Epithelial cell of esophagus (primary cell): ENCODE data around the gene NCOA1.
"Not testable (repeated sequence)": the region's sequence is repeated elsewhere in the genome, so short reads cannot be mapped to it uniquely, and the experiment has no call there.

ENCODE experiments used
- DNase-seq: peaks from one replicate; pipeline ENCODE4 v3.0.0; 2010; ENCODE audit warnings: low read depth
- H3K4me3 ChIP-seq: 2 replicates; pipeline ENCODE4 v1.5.1; 2011; ENCODE audit warnings: mild to moderate bottlenecking, low read length, control low read depth
- TF ChIP-seq, protein P1 (sequence below): IDR thresholded peaks from 2 replicates; pipeline ENCODE4 v1.5.1; 2011; ENCODE audit warnings: low read depth, mild to moderate bottlenecking, low read length, control low read depth, inconsistent platforms; ENCODE audit not compliant: insufficient read depth; ENCODE audit errors: missing control alignments

NCOA1 gene

DNA sequence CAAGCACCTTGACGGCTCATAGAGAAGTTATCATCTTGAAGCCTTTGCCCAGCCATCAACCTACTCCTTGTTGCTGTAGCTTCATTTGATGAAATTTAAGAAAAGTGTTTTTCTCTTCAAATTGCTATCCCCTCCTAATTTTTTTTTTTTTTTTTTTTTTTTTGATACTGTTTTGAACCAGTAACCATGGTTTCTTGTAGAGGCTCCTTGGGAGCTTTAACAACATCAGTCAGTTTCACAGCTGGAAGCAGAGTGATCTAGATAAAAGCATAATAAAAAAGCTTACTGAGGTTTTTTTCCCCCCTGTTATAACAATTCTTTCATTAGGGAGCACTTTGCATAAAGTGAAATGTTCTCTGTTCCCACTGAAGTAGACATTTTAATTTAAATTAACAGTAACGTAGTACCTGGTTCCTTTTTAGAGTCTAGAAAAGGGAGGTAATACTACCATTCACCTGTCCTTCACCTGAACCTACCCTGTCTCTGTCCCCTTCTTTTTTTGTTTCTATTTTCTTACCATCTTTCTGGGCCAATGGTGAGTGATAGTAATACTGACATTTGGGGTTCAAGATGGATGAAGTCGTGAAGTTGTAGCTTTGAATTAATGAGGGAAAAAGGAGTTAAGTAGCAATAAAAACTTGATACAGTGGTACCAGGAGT, 101.5 kb downstream of the NCOA1 start:
- DNase-seq: no peak
- TF ChIP-seq, protein P1, sequence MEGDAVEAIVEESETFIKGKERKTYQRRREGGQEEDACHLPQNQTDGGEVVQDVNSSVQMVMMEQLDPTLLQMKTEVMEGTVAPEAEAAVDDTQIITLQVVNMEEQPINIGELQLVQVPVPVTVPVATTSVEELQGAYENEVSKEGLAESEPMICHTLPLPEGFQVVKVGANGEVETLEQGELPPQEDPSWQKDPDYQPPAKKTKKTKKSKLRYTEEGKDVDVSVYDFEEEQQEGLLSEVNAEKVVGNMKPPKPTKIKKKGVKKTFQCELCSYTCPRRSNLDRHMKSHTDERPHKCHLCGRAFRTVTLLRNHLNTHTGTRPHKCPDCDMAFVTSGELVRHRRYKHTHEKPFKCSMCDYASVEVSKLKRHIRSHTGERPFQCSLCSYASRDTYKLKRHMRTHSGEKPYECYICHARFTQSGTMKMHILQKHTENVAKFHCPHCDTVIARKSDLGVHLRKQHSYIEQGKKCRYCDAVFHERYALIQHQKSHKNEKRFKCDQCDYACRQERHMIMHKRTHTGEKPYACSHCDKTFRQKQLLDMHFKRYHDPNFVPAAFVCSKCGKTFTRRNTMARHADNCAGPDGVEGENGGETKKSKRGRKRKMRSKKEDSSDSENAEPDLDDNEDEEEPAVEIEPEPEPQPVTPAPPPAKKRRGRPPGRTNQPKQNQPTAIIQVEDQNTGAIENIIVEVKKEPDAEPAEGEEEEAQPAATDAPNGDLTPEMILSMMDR: no peak
- H3K4me3 ChIP-seq: no peak overlapping the region

DNA sequence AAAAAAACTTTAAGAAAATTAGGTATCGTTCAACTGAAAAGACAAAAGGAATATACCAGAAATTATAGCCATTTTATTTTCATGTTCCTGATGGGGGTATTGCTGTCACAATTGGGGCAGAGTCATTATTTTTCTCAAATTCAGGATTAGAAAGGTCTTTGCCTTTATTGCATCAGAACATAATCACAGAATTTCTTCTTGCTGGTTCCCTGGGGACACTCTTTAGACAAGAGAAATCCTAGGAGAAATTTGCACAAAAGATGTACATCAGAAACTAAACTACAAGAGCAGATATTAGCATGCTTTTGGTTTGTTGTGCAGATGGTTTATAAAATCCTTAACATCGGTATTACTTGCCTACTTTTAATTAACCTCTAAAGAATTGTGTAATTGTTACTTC, 103.2 kb downstream of the NCOA1 start:
- TF ChIP-seq, protein P1: no peak
- H3K4me3 ChIP-seq: no peak overlapping the region
- no peak for DNase-seq

DNA sequence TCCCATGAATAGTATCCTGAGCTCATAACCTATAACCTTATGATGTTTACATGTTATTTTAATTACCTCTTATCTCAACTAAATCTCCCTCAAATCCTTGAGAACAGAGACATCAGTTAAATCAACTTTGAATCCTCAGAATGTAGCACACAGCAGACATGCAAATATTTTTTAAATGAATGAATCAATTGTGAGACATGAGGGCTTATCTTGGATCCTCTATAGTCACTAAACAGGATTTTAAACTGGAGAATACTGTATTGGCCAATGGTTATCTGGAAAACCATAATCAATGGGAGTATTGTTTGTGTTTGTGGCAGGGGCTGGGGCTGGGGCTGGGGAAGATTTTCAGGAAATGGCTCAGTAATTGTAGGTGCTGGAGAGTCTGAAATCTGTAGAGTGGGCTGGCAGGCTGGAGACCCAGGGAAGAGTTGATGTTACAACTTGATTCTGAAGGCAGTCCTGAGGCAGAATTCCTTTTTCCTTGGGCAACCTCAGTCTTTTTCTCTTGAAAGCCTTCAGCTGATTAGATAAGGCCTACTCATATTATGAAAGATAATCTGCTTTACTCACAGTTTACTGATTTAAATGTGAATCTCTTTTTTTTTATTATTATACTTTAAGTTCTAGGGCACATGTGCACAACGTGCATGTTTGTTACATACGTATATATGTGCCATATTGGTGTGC, 106.3 kb downstream of the NCOA1 start:
- DNase-seq: no peak
- TF ChIP-seq, protein P1: no peak
- H3K4me3 ChIP-seq: no peak overlapping the region

DNA sequence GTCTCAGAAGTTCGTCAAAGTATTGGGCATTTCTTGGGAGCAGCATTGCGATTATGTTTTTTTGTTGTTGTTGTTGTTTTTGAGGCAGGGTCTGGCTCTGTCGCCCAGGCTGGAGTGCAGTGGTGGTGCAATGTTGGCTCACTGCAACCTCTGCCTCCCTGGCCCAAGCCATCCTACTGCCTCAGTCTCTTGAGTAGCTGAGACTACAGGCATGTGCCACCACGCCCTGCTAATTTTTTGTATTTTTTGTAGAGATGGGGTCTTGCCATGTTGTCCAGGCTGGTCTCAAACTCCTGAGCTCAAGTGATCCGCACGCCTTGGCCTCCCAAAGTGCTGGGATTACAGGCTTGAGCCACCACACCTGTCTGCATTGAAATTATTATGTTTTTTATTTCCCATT, 109.1 kb downstream of the NCOA1 start:
- DNase-seq, H3K4me3 ChIP-seq: not testable (repeated sequence)

DNA sequence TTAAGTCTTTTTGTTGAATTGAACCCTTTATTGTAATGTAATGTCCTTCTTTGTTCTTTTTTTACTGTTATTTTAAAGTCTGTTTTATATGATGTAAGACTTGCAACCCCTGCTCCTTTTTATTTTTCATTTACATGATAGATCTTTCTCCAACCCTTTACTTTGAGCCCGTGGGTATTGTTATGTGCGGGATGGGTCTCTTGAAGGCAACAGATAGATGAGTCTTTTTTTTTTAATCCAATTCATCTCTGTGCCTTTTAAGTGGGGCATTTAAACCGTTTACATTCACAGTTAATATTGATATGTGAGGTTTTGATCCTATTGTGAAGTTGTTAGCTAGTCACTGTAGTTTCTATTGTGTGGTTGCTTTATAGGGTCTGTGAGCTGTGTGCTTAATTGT, 120.6 kb downstream of the NCOA1 start:
- DNase-seq: no peak
- no peak overlapping the region for H3K4me3 ChIP-seq
- TF ChIP-seq, protein P1: no peak

DNA sequence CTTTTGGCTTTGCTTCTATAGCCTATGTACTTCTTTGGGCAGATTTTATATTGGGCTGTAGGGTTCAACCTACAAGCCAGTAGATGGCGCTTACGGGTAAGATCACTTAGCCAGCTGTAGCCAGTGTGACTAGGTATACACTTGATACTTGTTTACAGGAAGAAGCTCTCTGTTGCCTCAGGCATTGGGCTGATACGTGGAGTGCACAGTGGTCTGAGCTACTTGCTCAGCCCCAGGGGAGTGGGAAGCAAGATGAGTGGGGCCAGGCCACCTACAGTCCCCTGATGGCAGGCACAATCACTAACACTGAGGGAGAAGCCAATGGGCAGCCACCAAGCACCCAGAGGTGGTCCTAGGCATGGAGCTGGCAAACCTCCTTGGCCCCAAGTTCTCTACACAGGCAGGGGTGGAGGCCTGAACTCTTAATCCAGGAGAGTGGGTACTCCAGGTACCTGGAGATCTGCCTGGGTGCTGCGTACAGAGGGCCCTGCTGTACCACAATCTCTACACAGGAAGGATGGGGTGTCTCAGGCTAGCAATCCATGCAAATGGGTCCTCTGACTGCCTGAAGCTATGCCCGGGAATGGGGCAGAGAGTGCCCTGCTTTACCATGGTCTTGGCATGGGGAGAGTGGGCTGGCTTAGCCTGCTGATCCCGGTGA, 122.2 kb downstream of the NCOA1 start:
- DNase-seq: peak; percentile 75

DNA sequence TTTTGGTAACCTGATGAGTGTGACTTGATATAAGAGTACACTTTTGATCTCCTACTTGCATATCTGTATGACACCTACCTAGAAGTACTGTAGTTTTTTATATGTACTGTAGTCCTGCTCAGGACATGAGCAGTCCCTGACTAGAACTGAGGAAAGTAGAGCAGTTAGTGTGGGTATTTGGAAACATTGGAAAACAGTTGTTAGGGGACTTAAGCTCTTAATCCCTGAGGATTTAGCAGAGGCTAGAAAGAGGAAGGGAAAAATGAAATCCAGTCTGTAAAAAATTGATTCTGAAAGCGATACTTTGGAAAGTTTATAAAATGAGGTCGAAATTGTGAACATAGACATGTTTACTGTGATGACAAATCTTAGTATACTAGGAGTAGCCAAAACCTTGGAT, 125.6 kb downstream of the NCOA1 start:
- TF ChIP-seq, protein P1: no peak
- no peak for DNase-seq
- no peak overlapping the region for H3K4me3 ChIP-seq

More for the DNA sequence above, 122.2 kb downstream of the NCOA1 start:
- TF ChIP-seq, protein P1: peak; percentile 55
- H3K4me3 ChIP-seq: no peak overlapping the region
